ENCODE results near the gene ATP5PD. TPM values are rescaled to one million over a fixed set of nuclear protein-coding genes. Genes with fewer than 3 reads are reported as not detected.

The ATP5PD gene
- total and polyA plus RNA-seq, 2 of the 13 experiments (the other 11 are each of a cell fraction or from before 2014, with no cell fraction given), result 158 to 428 TPM

- TF ChIP-seq RAD21 (CRISPR knock-in tag; IDR thresholded peaks at IDR 0.05) (peak; percentile 18), ZNF251 (CRISPR knock-in tag; IDR thresholded peaks at IDR 0.05) (peak; percentile 38; the same call in 1 of the 2 replicates), ZNF557 (CRISPR knock-in tag; IDR thresholded peaks at IDR 0.05) (no peak), ZNF138 (CRISPR knock-in tag; IDR thresholded peaks at IDR 0.05; ENCODE audit: low read depth) (peak; percentile 80), SATB2 (CRISPR knock-in tag; IDR thresholded peaks at IDR 0.05) (no peak), CSRNP2 (CRISPR knock-in tag; conservative IDR thresholded peaks at IDR 0.05; ENCODE audit: low read depth) (no peak), ZNF567 (CRISPR knock-in tag; IDR thresholded peaks at IDR 0.05; ENCODE audit: borderline replicate concordance) (no peak), STAG1 (CRISPR knock-in tag; IDR thresholded peaks at IDR 0.05) (0 out of 2 replicates have a peak, but pooled peaks have one; percentile 4), ZKSCAN8 (CRISPR knock-in tag; IDR thresholded peaks at IDR 0.05; ENCODE audit: borderline replicate concordance) (peak; percentile 48; the same call in 1 of the 2 replicates), ZBED4 (CRISPR knock-in tag; IDR thresholded peaks at IDR 0.05; ENCODE audit: borderline replicate concordance) (peak; percentile 99), YEATS2 (CRISPR knock-in tag; IDR thresholded peaks at IDR 0.05; ENCODE audit: borderline replicate concordance) (peak; percentile 87), ZNF546 (CRISPR knock-in tag; conservative IDR thresholded peaks at IDR 0.05) (0 out of 2 replicates have a peak, but pooled peaks have one; percentile 34), TAF1 (CRISPR knock-in tag; IDR thresholded peaks at IDR 0.05) (peak; percentile 89)
- TF ChIP-seq, protein P1, sequence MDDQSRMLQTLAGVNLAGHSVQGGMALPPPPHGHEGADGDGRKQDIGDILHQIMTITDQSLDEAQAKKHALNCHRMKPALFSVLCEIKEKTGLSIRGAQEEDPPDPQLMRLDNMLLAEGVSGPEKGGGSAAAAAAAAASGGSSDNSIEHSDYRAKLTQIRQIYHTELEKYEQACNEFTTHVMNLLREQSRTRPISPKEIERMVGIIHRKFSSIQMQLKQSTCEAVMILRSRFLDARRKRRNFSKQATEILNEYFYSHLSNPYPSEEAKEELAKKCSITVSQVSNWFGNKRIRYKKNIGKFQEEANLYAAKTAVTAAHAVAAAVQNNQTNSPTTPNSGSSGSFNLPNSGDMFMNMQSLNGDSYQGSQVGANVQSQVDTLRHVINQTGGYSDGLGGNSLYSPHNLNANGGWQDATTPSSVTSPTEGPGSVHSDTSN (CRISPR knock-in tag; IDR thresholded peaks at IDR 0.05; ENCODE audit: borderline replicate concordance), result no peak
Measured at GRCh38 chr17:75046407-75047289, at the start of gene ATP5PD, which contains the start of gene KCTD2 (continued).
